Measurements from ENCODE around the gene HEBP2. TPM values are rescaled to one million over a fixed set of nuclear protein-coding genes. Genes with fewer than 3 reads are reported as not detected.
"Not testable (repeated sequence)": the region's sequence is repeated elsewhere in the genome, so short reads cannot be mapped to it uniquely, and the experiment has no call there.

The HEBP2 gene
- polyA plus RNA-seq (ENCODE audit: insufficient read length in 4 of 4): 10 to 100 TPM; 54.4 to 66.8 (median 60.7) TPM

- DNase-seq (ENCODE audit: low read depth in 4 of 4, low spot score in 2 of 4): peak; percentile 70 to 89 (median 78)
Measured at GRCh38 chr6:138403801-138404665, at the start of gene HEBP2. TSS of gene HEBP2 (plus strand) at chr6:138404223. CDS start at chr6:138404496, 273 bp downstream.

GRCh38 chr6:138357928-138358327 lies 46.1 kb upstream of the HEBP2 start:
- no peak for DNase-seq (ENCODE audit: low read depth in 4 of 4, low spot score in 2 of 4)

GRCh38 chr6:138368684-138369083 lies 35.3 kb upstream of the HEBP2 start:
- not testable (repeated sequence) for DNase-seq (ENCODE audit: low read depth in 4 of 4, low spot score in 2 of 4)

- DNase-seq (ENCODE audit: low read depth in 4 of 4, low spot score in 2 of 4): no peak
Measured at GRCh38 chr6:138370631-138371451, 33.2 kb upstream of the HEBP2 start.

- no peak for DNase-seq (ENCODE audit: low read depth in 4 of 4, low spot score in 2 of 4)
Measured at GRCh38 chr6:138371452-138371711, 32.6 kb upstream of the HEBP2 start.

GRCh38 chr6:138371720-138372119 lies 32.3 kb upstream of the HEBP2 start:
- DNase-seq (ENCODE audit: low read depth in 4 of 4, low spot score in 2 of 4): no peak

- no peak for DNase-seq (ENCODE audit: low read depth in 4 of 4, low spot score in 2 of 4)
Measured at GRCh38 chr6:138372711-138373463, 31.1 kb upstream of the HEBP2 start.

GRCh38 chr6:138374230-138374629 lies 29.8 kb upstream of the HEBP2 start:
- no peak for DNase-seq (ENCODE audit: low read depth in 4 of 4, low spot score in 2 of 4)

GRCh38 chr6:138374815-138375214 lies 29.2 kb upstream of the HEBP2 start:
- DNase-seq (ENCODE audit: low read depth in 4 of 4, low spot score in 2 of 4): no peak

GRCh38 chr6:138377042-138377441 lies 27.0 kb upstream of the HEBP2 start:
- DNase-seq (ENCODE audit: low read depth in 4 of 4, low spot score in 2 of 4): no peak

GRCh38 chr6:138377844-138378243 lies 26.2 kb upstream of the HEBP2 start, which contains the start of gene SMIM28:
TSS of gene SMIM28 (plus strand) at chr6:138377905. CDS start at chr6:138378073, 168 bp downstream.
- no peak for DNase-seq (ENCODE audit: low read depth in 4 of 4, low spot score in 2 of 4)

GRCh38 chr6:138378463-138378862 lies 25.6 kb upstream of the HEBP2 start:
- DNase-seq (ENCODE audit: low read depth in 4 of 4, low spot score in 2 of 4): no peak

GRCh38 chr6:138382498-138383265 lies 21.3 kb upstream of the HEBP2 start:
- DNase-seq (ENCODE audit: low read depth in 4 of 4, low spot score in 2 of 4): no peak

GRCh38 chr6:138383776-138384175 lies 20.2 kb upstream of the HEBP2 start:
- DNase-seq (ENCODE audit: low read depth in 4 of 4, low spot score in 2 of 4): no peak

GRCh38 chr6:138386897-138387296 lies 17.1 kb upstream of the HEBP2 start:
- DNase-seq (ENCODE audit: low read depth in 4 of 4, low spot score in 2 of 4): no peak

- no peak for DNase-seq (ENCODE audit: low read depth in 4 of 4, low spot score in 2 of 4)
Measured at GRCh38 chr6:138387577-138388368, 16.2 kb upstream of the HEBP2 start.

- DNase-seq (ENCODE audit: low read depth in 4 of 4, low spot score in 2 of 4): no peak
Measured at GRCh38 chr6:138389551-138389950, 14.5 kb upstream of the HEBP2 start.

GRCh38 chr6:138393871-138394783 lies 9.9 kb upstream of the HEBP2 start:
- DNase-seq (ENCODE audit: low read depth in 4 of 4, low spot score in 2 of 4): no peak
